H54 (cell line): ENCODE measurements around the gene ITSN1.
"Not testable (repeated sequence)": the region's sequence is repeated elsewhere in the genome, so short reads cannot be mapped to it uniquely, and the experiment has no call there.

Experiments
- DNase-seq: peaks from one replicate; pipeline ENCODE4 v3.0.0; 2011; ENCODE audit warnings: low spot score, mixed read lengths; ENCODE audit not compliant: insufficient read length
- FAIRE-seq: peaks from 3 replicates; lab custom pipeline; 2011; peaks lifted over from hg19 to GRCh38; lab: Jason Lieb, UNC
- POLR2A ChIP-seq: IDR thresholded peaks from 2 replicates; pipeline ENCODE4 v1.6.1; 2011; ENCODE audit warnings: low read depth, mild to moderate bottlenecking, low read length

The ITSN1 gene

GRCh38 chr21:33856893-33857527, 214.7 kb downstream of the ITSN1 start:
- no peak for FAIRE-seq
- no peak for DNase-seq
- TF ChIP-seq POLR2A = no peak

GRCh38 chr21:33857846-33858666, 215.8 kb downstream of the ITSN1 start:
- TF ChIP-seq POLR2A = no peak
- FAIRE-seq (no peak), DNase-seq (no peak)

- no peak for TF ChIP-seq POLR2A
Measured at GRCh38 chr21:33858667-33859372, 216.5 kb downstream of the ITSN1 start.

GRCh38 chr21:33859373-33860102, 217.2 kb downstream of the ITSN1 start:
- DNase-seq = no peak
- FAIRE-seq = no peak
- no peak for TF ChIP-seq POLR2A

More at GRCh38 chr21:33858667-33859372, 216.5 kb downstream of the ITSN1 start:
- DNase-seq = no peak
- no peak for FAIRE-seq

- DNase-seq (no peak), FAIRE-seq (no peak)
- no peak for TF ChIP-seq POLR2A
Measured at GRCh38 chr21:33860332-33860879, 218.1 kb downstream of the ITSN1 start.

GRCh38 chr21:33861125-33861524, 218.8 kb downstream of the ITSN1 start:
- FAIRE-seq (no peak), DNase-seq (no peak)

GRCh38 chr21:33863191-33863590, 220.9 kb downstream of the ITSN1 start:
- FAIRE-seq, DNase-seq: not testable (repeated sequence)

More at GRCh38 chr21:33861125-33861524, 218.8 kb downstream of the ITSN1 start:
- TF ChIP-seq POLR2A = no peak

GRCh38 chr21:33864150-33864549, 221.8 kb downstream of the ITSN1 start:
- TF ChIP-seq POLR2A = no peak
- FAIRE-seq = no peak
- DNase-seq = no peak

GRCh38 chr21:33865176-33865575, 222.9 kb downstream of the ITSN1 start:
- TF ChIP-seq POLR2A = no peak
- FAIRE-seq = no peak
- no peak for DNase-seq

GRCh38 chr21:33865996-33866575, 223.8 kb downstream of the ITSN1 start:
- TF ChIP-seq POLR2A = no peak
- no peak for FAIRE-seq
- no peak for DNase-seq

GRCh38 chr21:33866826-33867225, 224.5 kb downstream of the ITSN1 start:
- no peak for FAIRE-seq
- TF ChIP-seq POLR2A = no peak
- peak; percentile 24 for DNase-seq

- not testable (repeated sequence) for FAIRE-seq, DNase-seq
Measured at GRCh38 chr21:33867868-33868267, 225.6 kb downstream of the ITSN1 start.

GRCh38 chr21:33869873-33870272, 227.6 kb downstream of the ITSN1 start:
- DNase-seq (no peak), FAIRE-seq (no peak)
- TF ChIP-seq POLR2A = no peak
